Loucy (cell line): ENCODE results near the gene CUL1.

Experiments used
- CTCF ChIP-seq: fragments of 200-600 bp; sonication (generic); conservative IDR thresholded peaks from 2 replicates; pipeline ENCODE4 v1.5.1; 2014; ENCODE audit warnings: mild to moderate bottlenecking, antibody characterized with exemption, low read length
- EZH2phosphoT487 ChIP-seq: fragments of 200-600 bp; IDR thresholded peaks from 2 replicates; pipeline ENCODE4 v1.6.1; 2018; ENCODE audit warnings: antibody characterized with exemption, mild to moderate bottlenecking, moderate library complexity, borderline replicate concordance

- TF ChIP-seq CTCF (no peak), EZH2phosphoT487 (no peak)
Measured at GRCh38 chr7:148770004-148770403, 71.3 kb downstream of the CUL1 start.
